ENCODE measurements around the gene ATG14. TPM values are rescaled to one million over a fixed set of nuclear protein-coding genes. Genes with fewer than 3 reads are reported as not detected.

The ATG14 gene
- total and polyA plus RNA-seq, 2 of the 8 experiments (the other 6 are each of a cell fraction or from before 2014, with no cell fraction given), result 4.9 to 10.8 TPM

DNA sequence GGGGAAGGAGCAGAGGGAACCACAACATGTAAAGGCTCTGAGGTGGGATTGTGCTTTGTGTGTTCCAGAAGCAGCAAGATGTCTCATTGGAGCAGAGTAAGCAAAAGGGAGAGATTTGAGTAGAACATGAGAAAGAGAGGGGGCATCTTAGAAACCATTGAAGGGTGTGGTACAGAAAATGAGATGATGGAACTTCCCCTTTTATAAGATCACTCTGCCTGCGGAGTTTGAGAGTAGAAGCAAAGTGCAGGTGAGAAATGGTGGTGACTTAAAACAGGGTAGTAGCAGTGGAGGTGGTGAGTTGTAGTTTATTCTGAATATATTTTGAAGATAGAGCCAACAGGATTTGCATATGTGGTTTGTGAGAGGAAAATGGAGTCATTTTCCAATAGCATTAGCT, 84.5 kb downstream of the ATG14 start:
- Histone ChIP-seq H3K14ac (ENCODE audit: insufficient read length) (no peak overlapping the region), H4K5ac (ENCODE audit: insufficient read length, low read depth, low read length) (no peak overlapping the region), H3K27ac (ENCODE audit: low read depth, low read length) (no peak overlapping the region), H2BK20ac (ENCODE audit: low read length) (no peak overlapping the region), H2AFZ (ENCODE audit: low read length) (no peak overlapping the region), H4K20me1 (replicated peaks in 1 of 2; ENCODE audit: control insufficient read depth in 1 of 2, insufficient read depth in 2 of 2, low read length in 2 of 2) (peaks cover 0 to 5% of the 10 kb centered on the region in 2 experiments), H3K9ac (replicated peaks in 1 of 4; ENCODE audit: extremely low read depth in 1 of 4, low read depth in 3 of 4, low read length in 3 of 4) (no peak overlapping the region), H3K9me3 (ENCODE audit: insufficient read depth in 2 of 2, low read depth in 1 of 2, low read length in 1 of 2) (no peaks in the 10 kb centered on the region), H2BK15ac (ENCODE audit: low read length) (no peak overlapping the region), H3K56ac (replicated peaks; ENCODE audit: insufficient read length, low read depth, low read length) (no peak overlapping the region), H3K4me3 (ENCODE audit: extremely low read depth in 1 of 4, insufficient read depth in 2 of 4, low read depth in 3 of 4, low read length in 4 of 4) (no peak overlapping the region), H2BK5ac (ENCODE audit: low read depth, low read length) (no peak overlapping the region), H3K79me2 (ENCODE audit: control insufficient read depth in 1 of 2, insufficient read depth in 2 of 2, low read length in 2 of 2) (peaks cover 0 to 17% of the 10 kb centered on the region in 2 experiments; a peak in 2 of 4 replicates), H3K23me2 (ENCODE audit: low read depth, low read length) (no peaks in the 10 kb centered on the region), H3K79me1 (ENCODE audit: low read depth, low read length) (peaks cover 2% of the 10 kb centered on the region), H4K91ac (replicated peaks; ENCODE audit: insufficient read length, low read length) (no peak overlapping the region), H2BK120ac (replicated peaks; ENCODE audit: low read depth, low read length) (no peak overlapping the region), H4K8ac (ENCODE audit: extremely low read depth, insufficient read depth, low read length) (no peak overlapping the region), H3K18ac (ENCODE audit: extremely low read depth, low read length) (no peak overlapping the region), H3K27me3 (replicated peaks in 1 of 4; ENCODE audit: control insufficient read depth in 3 of 4, extremely low read depth in 1 of 4, insufficient read depth in 3 of 4, low read length in 3 of 4) (no peaks in the 10 kb centered on the region), H3K36me3 (ENCODE audit: control insufficient read depth in 2 of 4, insufficient read depth in 4 of 4, low read length in 3 of 4) (no peaks in the 10 kb centered on the region), H3K4me2 (ENCODE audit: insufficient read depth in 1 of 2, low read depth in 2 of 2, low read length in 2 of 2) (no peak overlapping the region), H3K4ac (replicated peaks; ENCODE audit: insufficient read length, low read depth, low read length) (no peak overlapping the region), H3K4me1 (replicated peaks in 1 of 4; ENCODE audit: control insufficient read depth in 3 of 4, insufficient read depth in 4 of 4, low read length in 3 of 4) (peaks cover 0 to 4% (median 0%) of the 10 kb centered on the region in 4 experiments; a peak in 1 of 7 replicates), H2AK5ac (ENCODE audit: low read depth, low read length) (no peak overlapping the region), H2BK12ac (ENCODE audit: low read depth, low read length) (no peak overlapping the region), H3K23ac (ENCODE audit: insufficient read length) (no peak overlapping the region)
- CTCF ChIA-PET (ENCODE audit: partially characterized antibody), result interaction anchor here (1.5 kb wide), 1 partner anchor 55 kb away, joined by 4 read pairs; no protein-coding TSS in a partner anchor
- FAIRE-seq, result no peak
- POLR2A ChIA-PET (ENCODE audit: partially characterized antibody), result no interaction called here
- TF ChIP-seq SP2 (IDR thresholded peaks at IDR 0.05; ENCODE audit: low read length), result no peak
- TF ChIP-seq PHF8 (conservative IDR thresholded peaks at IDR 0.05; ENCODE audit: low read depth, low read length), result no peak
- TF ChIP-seq SUZ12 (IDR thresholded peaks at IDR 0.05; ENCODE audit: low read length), result no peak
- no peak for TF ChIP-seq POLR2AphosphoS5 (IDR thresholded peaks at IDR 0.05; ENCODE audit: low read depth, low read length)
- TF ChIP-seq TCF12 (IDR thresholded peaks at IDR 0.05; ENCODE audit: low read depth, low read length), result no peak
- no peak for TF ChIP-seq FOSL1 (IDR thresholded peaks at IDR 0.05; ENCODE audit: insufficient read depth, low read depth, low read length)
- no peak for TF ChIP-seq NRF1 (IDR thresholded peaks at IDR 0.05; ENCODE audit: low read depth, low read length)
- no peak for TF ChIP-seq CHD2 (IDR thresholded peaks at IDR 0.05; ENCODE audit: low read length)
- no peak for DNase-seq (ENCODE audit: low read depth in 1 of 2, low spot score in 2 of 2)
- 92% methylated on average over 1 of the region's 1 CpG; no CpG with 5 or more reads in 1 of the 2 experiments for WGBS, 2 experiments (ENCODE audit: extremely low coverage in 1 of 2, insufficient coverage in 1 of 2, insufficient read length in 1 of 2, insufficient replicate concordance in 2 of 2, low coverage in 1 of 2, low lambda C conversion rate in 2 of 2, missing lambda C conversion rate in 1 of 2)

Measured in H1 (cell line).